Measurements from ENCODE around the gene ZFC3H1. TPM values are rescaled to one million over a fixed set of nuclear protein-coding genes. Genes with fewer than 3 reads are reported as not detected.

Gene ZFC3H1
- total and polyA plus RNA-seq, 2 donors (not counting 3 experiments of a cell fraction or from before 2014, with no cell fraction given): 23.6 to 60.4 TPM

DNA sequence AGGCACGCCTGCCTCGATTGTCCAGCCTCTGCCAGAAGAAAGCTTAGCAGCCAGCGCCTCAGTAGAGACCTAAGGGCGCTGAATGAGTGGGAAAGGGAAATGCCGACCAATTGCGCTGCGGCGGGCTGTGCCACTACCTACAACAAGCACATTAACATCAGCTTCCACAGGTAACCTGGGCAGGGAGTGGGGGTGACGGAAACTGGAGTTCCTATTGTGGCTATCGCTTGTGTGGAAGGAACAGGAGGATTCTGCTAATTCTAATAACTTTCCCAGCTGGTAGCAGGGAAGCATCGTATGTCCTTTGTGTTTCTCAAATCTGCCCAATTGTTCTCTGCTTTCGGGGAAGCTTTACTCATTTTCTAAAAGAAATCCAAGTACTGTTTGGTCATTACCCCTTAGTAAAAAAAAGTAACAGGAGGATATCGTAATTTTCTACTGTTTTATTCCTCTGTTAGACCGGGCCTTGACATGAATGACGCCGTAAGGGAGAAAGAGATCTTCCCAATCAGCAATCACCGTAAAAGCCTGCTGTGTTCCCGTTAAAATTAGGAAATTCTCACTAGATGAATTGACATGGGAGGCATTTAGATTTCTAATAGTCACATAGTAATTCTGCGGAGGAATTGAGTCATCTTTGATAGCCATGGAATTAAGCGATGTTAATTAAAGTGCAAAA is 902 bp upstream of the ZFC3H1 start:
- TSS peak; percentile 62 for BruUV-seq (replicated peaks)
- CTCF ChIA-PET: interaction anchor here (0.9 to 4.3 kb wide), 6 partner anchors 13 to 83 kb away, joined by 3 to 36 read pairs (median 12); partner anchors contain the start of gene TMEM19
- H4K20me1 ChIP-seq (replicated peaks; ENCODE audit: control insufficient read depth, extremely low read depth, insufficient read depth, low read length): no peaks in the 10 kb centered on the region
- peak overlapping the region; percentile 74 for H3K4me2 ChIP-seq (ENCODE audit: insufficient read depth, low read length)
- H3K27me3 ChIP-seq (ENCODE audit: control insufficient read depth in 2 of 2, insufficient read depth in 2 of 2, low read length in 2 of 2): no peaks in the 10 kb centered on the region
- H3K9me3 ChIP-seq (replicated peaks; ENCODE audit: control insufficient read depth, insufficient read depth, low read length): no peaks in the 10 kb centered on the region
- peaks cover 47% of the 10 kb centered on the region for H3K79me2 ChIP-seq (ENCODE audit: control insufficient read depth, insufficient read depth, low read length)
- intact Hi-C loops (cut with micrococcal nuclease) (loop anchor here (1.0 kb wide), 1 partner anchor 175 kb away; the partner anchor contains the start of gene TBC1D15), dilution Hi-C loops (cut with MboI; ENCODE audit: extremely low pct_ligation_motif_present, low sequenced_read_pairs) (no loop called here)
- H3K4me3 ChIP-seq (replicated peaks in 1 of 3; ENCODE audit: insufficient read depth in 1 of 3, low read depth in 1 of 3, low read length in 3 of 3): peak overlapping the region; percentile 81 to 98 (median 92)
- H2AFZ ChIP-seq (ENCODE audit: low read depth, low read length): peak overlapping the region; percentile 7
- TF ChIP-seq FOS (IDR thresholded peaks at IDR 0.05; ENCODE audit: borderline replicate concordance, insufficient read depth, low read length) (no peak), EZH2 (IDR thresholded peaks at IDR 0.05; ENCODE audit: borderline replicate concordance, low read depth, low read length, severe bottlenecking) (no peak), POLR2A (IDR thresholded peaks at IDR 0.05; ENCODE audit: low read depth, low read length) (no peak), MYC (IDR thresholded peaks at IDR 0.05; ENCODE audit: low read depth, low read length) (no peak), JUN (IDR thresholded peaks at IDR 0.05; ENCODE audit: borderline replicate concordance, insufficient read depth, insufficient read length, low read depth) (no peak), POLR2AphosphoS5 (IDR thresholded peaks at IDR 0.05; ENCODE audit: insufficient read depth, low read depth, low read length) (no peak), GATA2 (IDR thresholded peaks at IDR 0.05; ENCODE audit: insufficient read depth, insufficient read length, low read depth, low read length) (no peak)
- TF ChIP-seq, protein P1, sequence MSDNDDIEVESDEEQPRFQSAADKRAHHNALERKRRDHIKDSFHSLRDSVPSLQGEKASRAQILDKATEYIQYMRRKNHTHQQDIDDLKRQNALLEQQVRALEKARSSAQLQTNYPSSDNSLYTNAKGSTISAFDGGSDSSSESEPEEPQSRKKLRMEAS (IDR thresholded peaks at IDR 0.05; ENCODE audit: insufficient read depth, insufficient read length): no peak
- TF ChIP-seq, protein P2, sequence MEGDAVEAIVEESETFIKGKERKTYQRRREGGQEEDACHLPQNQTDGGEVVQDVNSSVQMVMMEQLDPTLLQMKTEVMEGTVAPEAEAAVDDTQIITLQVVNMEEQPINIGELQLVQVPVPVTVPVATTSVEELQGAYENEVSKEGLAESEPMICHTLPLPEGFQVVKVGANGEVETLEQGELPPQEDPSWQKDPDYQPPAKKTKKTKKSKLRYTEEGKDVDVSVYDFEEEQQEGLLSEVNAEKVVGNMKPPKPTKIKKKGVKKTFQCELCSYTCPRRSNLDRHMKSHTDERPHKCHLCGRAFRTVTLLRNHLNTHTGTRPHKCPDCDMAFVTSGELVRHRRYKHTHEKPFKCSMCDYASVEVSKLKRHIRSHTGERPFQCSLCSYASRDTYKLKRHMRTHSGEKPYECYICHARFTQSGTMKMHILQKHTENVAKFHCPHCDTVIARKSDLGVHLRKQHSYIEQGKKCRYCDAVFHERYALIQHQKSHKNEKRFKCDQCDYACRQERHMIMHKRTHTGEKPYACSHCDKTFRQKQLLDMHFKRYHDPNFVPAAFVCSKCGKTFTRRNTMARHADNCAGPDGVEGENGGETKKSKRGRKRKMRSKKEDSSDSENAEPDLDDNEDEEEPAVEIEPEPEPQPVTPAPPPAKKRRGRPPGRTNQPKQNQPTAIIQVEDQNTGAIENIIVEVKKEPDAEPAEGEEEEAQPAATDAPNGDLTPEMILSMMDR (IDR thresholded peaks at IDR 0.05; ENCODE audit: extremely low read depth in 1 of 2, insufficient read depth in 1 of 2, low read depth in 1 of 2, low read length in 2 of 2): no peak
- no peaks in the 10 kb centered on the region for H3K9me1 ChIP-seq (replicated peaks; ENCODE audit: control insufficient read depth, extremely low read depth, insufficient read depth, low read length)
- peaks cover 17% of the 10 kb centered on the region for H3K4me1 ChIP-seq (ENCODE audit: control insufficient read depth, extremely low read depth, insufficient read depth, low read length)
- peak overlapping the region; percentile 75 for H3K9ac ChIP-seq (replicated peaks; ENCODE audit: extremely low read depth, insufficient read depth, low read length)
- peak overlapping the region; percentile 56 for H3K27ac ChIP-seq (ENCODE audit: insufficient read depth, low read depth, low read length)
- POLR2A ChIA-PET: interaction anchor here (0.8 to 2.4 kb wide), 4 partner anchors 9 to 90 kb away, joined by 3 to 18 read pairs (median 4); partner anchors contain the start of genes RAB21 and TMEM19
- DNase-seq (ENCODE audit: low read depth, low spot score) (no peak), FAIRE-seq (peak; percentile 50)
- H3K36me3 ChIP-seq (ENCODE audit: control insufficient read depth in 2 of 2, extremely low read depth in 1 of 2, insufficient read depth in 2 of 2, low read length in 2 of 2): peaks cover 0 to 2% of the 10 kb centered on the region in 2 experiments
